NCI-H2196 (cell line): ENCODE data around the gene POU4F1.

Experiments used
- DNase-seq: peaks from one replicate; lab custom pipeline; 2025; ENCODE audit not compliant: unreplicated experiment; lab: John Stamatoyannopoulos, UW

Gene POU4F1

DNA sequence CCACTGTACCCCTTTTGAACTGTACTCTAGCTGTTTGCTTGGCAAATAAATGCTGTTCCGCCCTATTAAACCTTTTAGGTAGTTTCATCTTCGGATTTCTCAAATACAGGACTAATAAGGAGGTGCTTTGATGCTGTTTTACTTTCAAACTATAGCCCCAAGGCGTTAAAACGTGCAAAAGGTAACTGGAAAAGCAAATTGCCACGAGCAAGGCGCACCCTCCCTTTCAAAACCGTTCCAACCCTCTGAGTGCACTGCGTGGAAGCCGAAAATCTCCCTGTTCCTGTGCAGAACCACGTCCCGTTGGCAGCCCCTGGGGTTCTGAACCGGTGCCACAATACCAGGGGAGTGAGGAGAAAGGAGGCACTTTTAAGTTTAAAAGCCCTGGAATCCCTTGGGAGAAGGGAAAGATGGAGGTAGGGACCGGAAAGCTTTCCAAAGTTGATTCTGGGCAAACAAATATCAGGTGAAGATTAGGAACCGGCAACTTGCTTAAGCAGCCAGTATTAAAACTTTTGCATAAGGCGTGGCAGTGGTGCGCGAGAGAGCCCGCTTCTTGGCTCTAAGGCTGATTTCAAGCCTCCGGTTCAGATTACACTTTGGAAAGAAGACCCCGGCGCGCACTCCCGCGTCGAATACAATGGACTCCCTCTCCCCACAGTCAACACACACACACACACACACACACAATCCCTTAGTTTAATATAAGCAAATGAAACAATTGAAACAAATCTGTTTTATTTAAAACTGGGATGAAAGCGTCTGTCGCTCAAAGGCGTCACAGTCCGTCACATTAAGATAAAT is 9.5 kb downstream of the POU4F1 start:
- no peak for DNase-seq

DNA sequence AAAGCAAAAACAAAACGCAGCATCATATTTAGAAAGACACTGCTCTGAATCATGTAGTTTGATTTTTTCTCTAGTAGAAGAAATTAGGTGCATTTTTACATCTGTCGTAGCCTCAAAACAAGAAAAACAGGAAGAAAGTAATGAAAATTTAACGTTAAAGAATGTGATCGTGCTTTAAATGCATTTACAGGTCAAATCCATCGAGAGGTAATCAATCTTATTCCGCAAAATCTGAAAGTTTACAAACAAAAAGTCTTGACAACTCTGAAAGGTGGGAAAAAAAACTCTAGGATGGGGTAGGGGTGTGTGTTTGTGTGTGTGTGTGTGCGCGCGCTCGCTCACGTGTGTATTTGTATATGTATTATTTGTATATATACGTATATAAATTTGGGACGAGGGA is 10.2 kb downstream of the POU4F1 start:
- DNase-seq = no peak

DNA sequence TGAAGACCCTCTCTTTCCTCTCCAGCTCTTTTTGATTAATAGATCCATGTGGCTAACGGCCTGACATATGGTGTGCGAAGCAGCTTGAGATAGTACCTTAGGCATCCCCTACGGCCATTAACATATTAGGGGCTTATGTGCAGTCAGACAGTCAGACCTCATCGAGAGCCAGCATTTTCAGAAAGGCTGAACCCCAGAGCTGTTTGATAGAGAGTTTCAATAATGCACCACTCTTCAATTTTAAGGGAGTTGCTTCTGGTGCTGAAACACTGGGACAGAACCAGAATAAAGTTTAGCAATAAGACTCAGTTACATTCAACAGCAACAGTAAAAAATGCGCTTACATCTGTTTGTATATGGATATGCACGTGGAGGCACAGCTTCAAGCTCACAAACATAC is 10.8 kb downstream of the POU4F1 start:
- no peak for DNase-seq

DNA sequence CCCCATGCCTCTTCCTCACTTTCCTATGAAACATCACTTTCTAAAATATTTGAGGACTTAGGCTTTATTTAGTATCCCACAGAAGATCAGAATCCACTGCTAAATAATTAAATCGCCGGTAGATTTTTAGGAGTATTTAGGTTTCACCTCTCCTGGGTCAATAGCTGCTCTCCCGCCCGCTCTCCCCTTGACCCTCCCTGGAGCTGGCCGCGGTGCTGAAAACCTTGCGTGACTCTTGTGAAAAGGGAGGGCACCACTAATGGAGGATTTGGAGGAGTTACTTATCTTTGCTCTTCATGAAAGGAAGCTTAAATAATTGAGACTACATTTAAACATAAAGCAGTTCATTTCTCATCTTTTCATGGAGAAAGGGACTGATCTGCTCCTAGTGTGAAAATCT is 14.1 kb downstream of the POU4F1 start:
- DNase-seq = no peak

DNA sequence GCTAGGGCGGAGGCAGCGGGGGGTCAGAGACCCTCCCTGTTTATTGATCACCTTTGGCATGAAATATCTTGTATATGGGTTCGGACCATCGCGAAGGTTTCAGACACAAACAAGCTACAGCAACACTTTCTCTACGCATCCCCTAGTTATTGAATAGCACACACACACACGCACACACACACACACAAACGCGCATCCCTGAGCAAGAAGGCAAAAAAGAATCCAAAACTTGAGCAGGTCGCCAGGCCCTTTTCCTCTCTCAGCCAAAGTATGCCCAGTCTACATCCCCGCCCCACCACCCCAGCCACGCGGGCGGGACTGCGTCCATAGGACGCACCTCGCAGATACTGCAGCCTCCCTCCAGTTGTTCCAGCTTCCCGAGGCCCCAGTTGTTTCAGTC is 16.0 kb downstream of the POU4F1 start:
- DNase-seq = no peak

DNA sequence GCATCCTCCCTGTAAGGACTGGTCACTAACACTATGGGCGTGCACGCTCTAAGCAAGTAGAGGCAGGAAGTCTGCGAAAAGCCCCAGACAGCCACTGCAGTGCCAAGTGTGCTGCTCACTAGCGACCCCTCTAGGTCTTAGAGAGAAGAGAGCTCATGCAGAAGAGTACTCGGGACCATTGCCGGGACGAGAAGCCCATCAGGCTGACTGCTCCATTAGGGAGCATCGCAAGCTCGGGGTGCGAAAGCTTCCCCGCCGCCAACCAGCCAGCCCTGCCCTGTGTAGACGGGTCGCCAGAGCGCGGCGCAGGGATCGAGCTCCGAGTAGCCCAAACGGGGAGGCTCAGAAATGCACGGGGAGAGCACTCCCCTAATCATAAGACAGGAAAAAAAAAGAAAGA is 16.6 kb downstream of the POU4F1 start:
- DNase-seq = no peak

DNA sequence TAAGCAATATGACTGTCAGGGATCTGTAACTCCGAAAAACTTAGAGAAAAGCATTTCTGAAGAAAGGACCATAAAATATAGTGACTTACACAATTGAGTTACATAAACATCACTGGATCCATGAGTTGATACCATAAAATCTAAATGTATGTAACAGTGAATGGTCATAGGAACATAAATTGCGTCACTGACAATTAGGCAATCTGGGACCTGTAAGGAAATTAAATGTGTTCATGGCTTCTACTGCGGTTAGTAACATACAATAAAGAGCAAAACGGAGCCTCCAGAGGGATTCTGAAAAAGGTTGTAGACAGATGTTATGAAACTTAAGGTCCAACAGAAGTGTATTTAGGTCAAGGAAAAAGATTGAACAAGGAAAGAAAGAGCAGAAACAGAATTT is 27.1 kb downstream of the POU4F1 start:
- no peak for DNase-seq

DNA sequence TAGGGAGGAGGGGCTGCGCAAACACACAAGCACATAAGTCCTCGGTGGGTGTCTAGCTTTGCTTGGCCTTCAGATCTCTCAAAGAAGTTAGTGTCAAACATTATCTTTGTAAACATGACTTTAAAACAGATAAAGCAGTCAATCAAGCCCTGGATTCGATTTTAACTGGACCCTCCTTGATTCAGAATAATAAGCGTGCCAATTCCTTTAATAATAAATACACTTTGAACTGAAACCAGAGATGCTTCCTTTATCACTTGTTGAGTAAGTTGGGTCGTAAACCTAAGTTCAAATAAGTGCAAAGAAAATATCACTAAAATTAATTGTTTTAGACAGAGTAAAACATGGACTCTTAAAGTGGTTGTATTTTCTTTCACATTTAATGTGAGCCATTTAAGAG is 30.9 kb downstream of the POU4F1 start:
- DNase-seq = no peak

DNA sequence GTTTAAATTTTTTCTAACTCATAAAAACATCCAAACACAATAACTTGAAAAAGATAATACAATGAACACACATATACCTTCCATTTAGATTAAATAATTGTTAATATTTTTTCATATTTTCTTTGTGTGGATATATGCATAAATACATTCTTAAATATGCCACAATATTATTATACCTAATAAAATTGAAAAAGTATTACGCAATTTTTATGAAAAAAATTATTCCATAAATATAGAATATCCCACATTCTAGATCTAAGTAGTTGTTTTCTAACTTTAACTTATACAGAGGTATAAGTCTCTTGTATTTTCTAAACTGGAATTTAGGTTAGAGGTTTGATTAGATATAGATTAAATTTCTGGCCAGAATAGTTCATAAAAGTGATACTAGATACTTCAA is 34.3 kb downstream of the POU4F1 start:
- no peak for DNase-seq

DNA sequence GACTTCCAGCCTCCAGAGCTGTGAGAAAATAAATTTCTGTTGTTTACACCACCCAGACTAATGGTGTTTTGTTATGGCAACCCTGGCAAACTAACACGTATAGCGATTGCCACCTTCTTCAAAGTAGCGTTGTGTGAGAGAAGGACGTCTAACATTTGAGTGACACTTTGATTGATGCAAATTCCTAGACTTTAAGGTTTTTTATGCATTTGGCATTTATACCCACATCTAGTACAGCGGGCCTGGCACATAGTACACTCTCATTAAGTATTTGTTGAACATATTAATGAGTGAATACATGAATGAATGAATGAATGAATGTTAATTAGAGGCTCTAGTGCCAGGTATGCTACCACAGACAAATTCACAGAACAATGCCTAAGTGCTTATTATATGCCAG is 36.7 kb downstream of the POU4F1 start:
- DNase-seq = no peak

DNA sequence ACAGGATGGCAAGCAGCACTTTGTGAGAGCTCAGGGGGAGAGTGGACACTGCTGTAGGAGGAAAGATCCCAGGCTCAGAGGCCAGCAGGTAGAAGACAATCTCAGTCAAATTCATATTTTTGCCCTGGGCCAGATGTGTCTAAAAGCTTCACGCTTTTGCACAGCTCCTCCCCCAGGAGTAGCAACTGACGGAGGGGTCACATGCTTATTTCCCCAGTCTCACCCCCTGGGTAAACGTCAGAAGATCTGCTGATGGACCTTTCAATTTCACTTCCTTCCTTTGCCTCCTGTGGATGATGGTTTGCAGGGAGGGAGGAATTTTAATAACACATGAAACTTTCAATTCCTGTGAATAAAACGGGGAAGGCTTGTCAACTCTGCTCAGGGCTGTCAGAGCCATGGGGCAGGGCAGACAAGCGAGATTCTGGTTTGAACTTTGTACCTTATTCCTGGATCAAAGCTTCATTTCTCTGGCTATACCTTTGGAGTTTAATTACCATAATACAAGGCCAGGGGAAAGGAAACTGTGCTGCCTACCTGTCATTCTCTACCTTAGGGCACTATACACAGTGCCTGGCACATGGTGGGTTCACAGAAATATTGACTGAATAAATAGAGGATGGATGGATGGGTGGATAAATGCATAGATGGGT is 41.0 kb downstream of the POU4F1 start:
- no peak for DNase-seq
